Osteoblast (primary cell): ENCODE data around the gene ALKBH6. TPM values are rescaled to one million over a fixed set of nuclear protein-coding genes. Genes with fewer than 3 reads are reported as not detected.
A peak's percentile ranks its signal among the peaks of the same experiment; 100 is the strongest.

ENCODE experiments used
- DNase-seq: peaks from one replicate; pipeline ENCODE4 v3.0.0; 2011; ENCODE audit warnings: low spot score, mixed read lengths; ENCODE audit not compliant: insufficient read length; ENCODE audit errors: missing footprints
- H2AFZ ChIP-seq: 2 replicates; pipeline ENCODE4 v1.6.0; 2011; ENCODE audit warnings: mild to moderate bottlenecking, low read length
- H3K27ac ChIP-seq: 2 replicates; pipeline ENCODE4 v1.5.1; 2011; ENCODE audit warnings: mild to moderate bottlenecking, low read depth, low read length, moderate library complexity
- H3K27me3 ChIP-seq: 2 replicates; pipeline ENCODE4 v1.6.0; 2012; ENCODE audit warnings: mild to moderate bottlenecking, control low read depth, inconsistent platforms, low read length, moderate library complexity; ENCODE audit not compliant: insufficient read depth
- H3K36me3 ChIP-seq: 2 replicates; pipeline ENCODE4 v1.5.1; 2011; ENCODE audit warnings: mild to moderate bottlenecking, low read length, control low read depth, moderate library complexity; ENCODE audit not compliant: insufficient read depth
- H3K4me1 ChIP-seq: 2 replicates; pipeline ENCODE4 v1.5.1; 2011; ENCODE audit warnings: mild to moderate bottlenecking, low read length, control low read depth, moderate library complexity; ENCODE audit not compliant: insufficient read depth
- H3K4me2 ChIP-seq: 2 replicates; pipeline ENCODE4 v1.6.0; 2011; ENCODE audit warnings: mild to moderate bottlenecking, low read length; ENCODE audit not compliant: insufficient read depth
- H3K4me3 ChIP-seq: fragments of 200-600 bp; sonication (generic); 3 replicates; pipeline ENCODE4 v1.5.1; 2012; ENCODE audit warnings: mild to moderate bottlenecking, low read length, inconsistent platforms; ENCODE audit not compliant: insufficient read depth
- H3K79me2 ChIP-seq: 2 replicates; pipeline ENCODE4 v1.6.0; 2012; ENCODE audit warnings: mild to moderate bottlenecking, low read length, control low read depth, inconsistent platforms; ENCODE audit not compliant: insufficient read depth
- H3K9me3 ChIP-seq: 2 replicates; pipeline ENCODE4 v1.5.1; 2011; ENCODE audit warnings: low read depth, low read length, control low read depth
- H4K20me1 ChIP-seq: 2 replicates; pipeline ENCODE4 v1.6.0; 2012; ENCODE audit warnings: mild to moderate bottlenecking, low read length, control low read depth; ENCODE audit not compliant: insufficient read depth
- CTCF ChIP-seq: IDR thresholded peaks from 2 replicates; pipeline ENCODE4 v1.5.1; 2011; ENCODE audit warnings: mild to moderate bottlenecking, low read depth, low read length, moderate library complexity; ENCODE audit errors: extremely low read depth
- total RNA-seq: library from RNA; depleted of rRNA; stranded (reverse); fragments of >200 nt; gene quantifications from 2 replicates; pipeline ENCODE4 v1.2.3, GENCODE V29; 2012

ALKBH6 gene
- 8.3 and 12.3 TPM in 2 replicates for total RNA-seq

GRCh38 chr19:36014012-36014924 is at the start of gene ALKBH6:
ALKBH6 (minus strand) TSS chr19:36014213; CDS start chr19:36013397, 816 bp downstream.
- H3K4me3 ChIP-seq: peak within 1 kb of the TSS; percentile 97
- H3K27ac ChIP-seq: peak within 1 kb of the TSS; percentile 90
- H4K20me1 ChIP-seq: no peaks in the 10 kb centered on the region
- DNase-seq: peak; percentile 100
- peaks cover 35% of the 10 kb centered on the region for H3K36me3 ChIP-seq
- H3K4me2 ChIP-seq: peak within 1 kb of the TSS; percentile 95
- TF ChIP-seq CTCF: no peak
- no peaks in the 10 kb centered on the region for H3K27me3 ChIP-seq
- H3K79me2 ChIP-seq: peaks cover 14% of the 10 kb centered on the region
- H2AFZ ChIP-seq: peak within 1 kb of the TSS; percentile 93
- H3K4me1 ChIP-seq: peaks cover 16% of the 10 kb centered on the region
- no peaks in the 10 kb centered on the region for H3K9me3 ChIP-seq

- H3K4me2 ChIP-seq: no peak overlapping the region
- H3K27me3 ChIP-seq: no peaks in the 10 kb centered on the region
- H3K4me1 ChIP-seq: peaks cover under 1% of the 10 kb centered on the region
- peaks cover 15% of the 10 kb centered on the region for H3K36me3 ChIP-seq
- H3K79me2 ChIP-seq: peaks cover 23% of the 10 kb centered on the region
- TF ChIP-seq CTCF: no peak
- H3K4me3 ChIP-seq: no peak overlapping the region
- no peak overlapping the region for H2AFZ ChIP-seq
- no peaks in the 10 kb centered on the region for H4K20me1 ChIP-seq
- no peak overlapping the region for H3K27ac ChIP-seq
- DNase-seq: no peak
- no peaks in the 10 kb centered on the region for H3K9me3 ChIP-seq
Observed at GRCh38 chr19:36061367-36061766, 47.4 kb upstream of the ALKBH6 start.

GRCh38 chr19:36060430-36060829 is 46.4 kb upstream of the ALKBH6 start:
- Histone ChIP-seq H3K4me1 (peaks cover 10% of the 10 kb centered on the region), H3K79me2 (peaks cover 32% of the 10 kb centered on the region), H3K27ac (no peak overlapping the region), H3K27me3 (no peaks in the 10 kb centered on the region), H3K36me3 (peaks cover 14% of the 10 kb centered on the region), H3K9me3 (no peaks in the 10 kb centered on the region), H3K4me3 (no peak overlapping the region), H3K4me2 (no peak overlapping the region), H4K20me1 (no peaks in the 10 kb centered on the region), H2AFZ (peak overlapping the region; percentile 27)
- peak; percentile 94 for DNase-seq
- peak; percentile 63 for TF ChIP-seq CTCF

GRCh38 chr19:36059180-36059910 is 45.3 kb upstream of the ALKBH6 start:
- Histone ChIP-seq H3K4me3 (no peak overlapping the region), H3K4me2 (no peak overlapping the region), H3K9me3 (no peaks in the 10 kb centered on the region), H3K36me3 (peaks cover 14% of the 10 kb centered on the region), H3K79me2 (peaks cover 37% of the 10 kb centered on the region), H2AFZ (peak overlapping the region; percentile 35), H3K27ac (no peak overlapping the region), H4K20me1 (no peaks in the 10 kb centered on the region), H3K27me3 (no peaks in the 10 kb centered on the region), H3K4me1 (peaks cover 13% of the 10 kb centered on the region)
- no peak for DNase-seq
- TF ChIP-seq CTCF: no peak
